Brain microvascular endothelial cell (primary cell): Measurements from ENCODE around the gene PREP.

Experiments
- DNase-seq: peaks from one replicate; pipeline ENCODE4 v3.0.0-alpha.2; 2020
- H3K27ac ChIP-seq: fragments of 250-450 bp; sonication (Bioruptor Pico); 2 replicates; pipeline ENCODE4 v1.5.1; 2020; ENCODE audit warnings: mild to moderate bottlenecking, moderate library complexity
- H3K27me3 ChIP-seq: fragments of 250-450 bp; sonication (Bioruptor Pico); replicated peaks from 2 replicates; pipeline ENCODE4 v1.5.1; 2020; ENCODE audit warnings: mild to moderate bottlenecking
- H3K36me3 ChIP-seq: fragments of 250-450 bp; sonication (Bioruptor Pico); replicated peaks from 2 replicates; pipeline ENCODE4 v1.5.1; 2020; ENCODE audit warnings: mild to moderate bottlenecking
- H3K4me3 ChIP-seq: 2 replicates; pipeline ENCODE4 v1.5.1; 2011; ENCODE audit warnings: low read depth, mild to moderate bottlenecking, control low read depth, low read length, moderate library complexity
- in situ Hi-C: cut with HindIII; loops from 2 replicates; pipeline ENCODE4 v1.10.0; 2017; ENCODE audit warnings: low sequenced_read_pairs, low pct_ligation_motif_present
- TF ChIP-seq, protein P1 (sequence below): IDR thresholded peaks from 2 replicates; pipeline ENCODE4 v1.5.1; 2011; ENCODE audit warnings: low read depth, mild to moderate bottlenecking, moderate library complexity, low read length, control low read depth, inconsistent platforms; ENCODE audit errors: missing control alignments

The PREP gene

DNA sequence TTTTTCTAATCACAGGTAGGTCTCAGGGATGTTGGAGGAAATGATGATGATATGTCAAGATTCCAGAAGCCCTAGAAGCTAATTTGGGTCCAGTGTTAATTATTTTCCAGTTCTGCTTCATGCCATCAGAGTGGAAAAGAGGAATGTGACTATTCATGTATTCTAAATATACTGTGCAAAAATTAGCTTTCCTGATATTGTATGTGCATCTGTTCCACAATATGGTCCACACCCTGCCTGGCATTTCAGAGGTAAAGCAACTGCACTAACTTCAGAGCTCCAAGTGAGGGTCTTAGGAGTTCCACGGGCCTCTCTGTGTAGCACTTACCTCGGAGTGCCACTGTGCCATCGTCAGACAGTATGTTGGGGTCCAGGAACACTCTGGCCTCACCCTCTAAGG is 27.1 kb downstream of the PREP start:
- in situ Hi-C loops, result loop anchor here (25.0 kb wide), 1 partner anchor 263 kb away; no protein-coding TSS in a partner anchor
- Histone ChIP-seq H3K4me3 (no peak overlapping the region), H3K27me3 (no peaks in the 10 kb centered on the region), H3K27ac (no peak overlapping the region), H3K36me3 (peaks cover 4% of the 10 kb centered on the region)
- TF ChIP-seq, protein P1, sequence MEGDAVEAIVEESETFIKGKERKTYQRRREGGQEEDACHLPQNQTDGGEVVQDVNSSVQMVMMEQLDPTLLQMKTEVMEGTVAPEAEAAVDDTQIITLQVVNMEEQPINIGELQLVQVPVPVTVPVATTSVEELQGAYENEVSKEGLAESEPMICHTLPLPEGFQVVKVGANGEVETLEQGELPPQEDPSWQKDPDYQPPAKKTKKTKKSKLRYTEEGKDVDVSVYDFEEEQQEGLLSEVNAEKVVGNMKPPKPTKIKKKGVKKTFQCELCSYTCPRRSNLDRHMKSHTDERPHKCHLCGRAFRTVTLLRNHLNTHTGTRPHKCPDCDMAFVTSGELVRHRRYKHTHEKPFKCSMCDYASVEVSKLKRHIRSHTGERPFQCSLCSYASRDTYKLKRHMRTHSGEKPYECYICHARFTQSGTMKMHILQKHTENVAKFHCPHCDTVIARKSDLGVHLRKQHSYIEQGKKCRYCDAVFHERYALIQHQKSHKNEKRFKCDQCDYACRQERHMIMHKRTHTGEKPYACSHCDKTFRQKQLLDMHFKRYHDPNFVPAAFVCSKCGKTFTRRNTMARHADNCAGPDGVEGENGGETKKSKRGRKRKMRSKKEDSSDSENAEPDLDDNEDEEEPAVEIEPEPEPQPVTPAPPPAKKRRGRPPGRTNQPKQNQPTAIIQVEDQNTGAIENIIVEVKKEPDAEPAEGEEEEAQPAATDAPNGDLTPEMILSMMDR, result no peak
- no peak for DNase-seq

DNA sequence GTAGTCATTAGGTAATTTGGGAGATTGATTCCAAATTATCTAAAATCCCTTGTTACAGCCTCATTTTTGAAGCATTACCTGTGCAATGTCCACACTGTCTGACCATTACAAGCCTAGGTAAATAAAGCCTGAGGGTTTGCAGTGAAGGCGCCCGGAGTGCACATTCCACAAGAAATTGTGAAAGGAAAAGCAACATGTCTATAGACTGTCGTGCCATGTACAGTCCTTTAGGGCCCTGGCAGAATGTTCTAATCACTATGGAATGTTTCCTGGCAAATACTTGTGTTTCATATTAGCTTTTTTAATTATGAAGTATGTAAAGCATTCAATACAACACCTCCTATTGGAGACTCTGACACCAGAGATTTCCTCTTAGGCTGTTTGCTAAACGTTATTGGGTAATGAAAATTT is 28.9 kb downstream of the PREP start:
- TF ChIP-seq, protein P1, result no peak
- DNase-seq, result peak; percentile 59
- in situ Hi-C loops, result no loop called here
- Histone ChIP-seq H3K36me3 (peaks cover 4% of the 10 kb centered on the region), H3K4me3 (no peak overlapping the region), H3K27ac (no peak overlapping the region), H3K27me3 (no peaks in the 10 kb centered on the region)

DNA sequence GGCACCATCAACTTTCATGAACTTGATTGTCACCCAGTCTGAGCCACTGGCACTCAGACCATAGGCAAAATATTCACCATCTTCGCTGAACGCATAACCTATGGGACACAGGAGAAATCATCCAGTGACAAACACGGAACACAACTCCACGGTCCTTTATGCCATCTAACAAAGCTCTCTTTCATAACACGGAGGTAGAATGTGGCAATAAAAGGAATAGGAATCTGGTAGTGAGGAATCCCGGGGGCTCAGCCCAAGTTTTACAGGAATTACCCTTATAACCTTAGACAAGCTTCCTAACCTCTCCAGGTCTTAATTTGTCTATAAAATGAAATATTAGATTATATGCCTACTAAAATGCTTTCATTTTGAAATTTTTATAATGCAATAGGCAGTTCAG is 29.4 kb downstream of the PREP start:
- Histone ChIP-seq H3K4me3 (no peak overlapping the region), H3K36me3 (peaks cover 4% of the 10 kb centered on the region), H3K27me3 (no peaks in the 10 kb centered on the region), H3K27ac (no peak overlapping the region)
- DNase-seq, result no peak
- in situ Hi-C loops, result no loop called here
- TF ChIP-seq, protein P1, result no peak

DNA sequence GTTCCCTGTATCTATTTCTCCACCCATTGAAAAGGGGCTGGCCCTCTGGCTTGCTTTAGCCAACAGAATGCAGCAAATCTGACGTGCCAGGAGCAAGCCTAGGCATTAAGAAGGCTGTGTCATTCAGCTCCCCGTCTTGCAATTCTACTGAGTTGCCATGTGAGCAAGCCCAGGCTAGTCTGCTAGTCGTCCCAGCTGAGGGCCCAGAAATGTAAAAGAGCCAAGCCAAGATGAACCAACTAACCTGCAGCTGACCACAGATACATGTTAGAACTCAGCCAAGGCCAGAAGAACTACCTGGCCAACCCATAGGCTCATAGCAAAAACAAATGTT is 30.1 kb downstream of the PREP start:
- Histone ChIP-seq H3K4me3 (no peak overlapping the region), H3K36me3 (peaks cover 4% of the 10 kb centered on the region), H3K27ac (no peak overlapping the region), H3K27me3 (no peaks in the 10 kb centered on the region)
- DNase-seq, result no peak
- TF ChIP-seq, protein P1, result no peak
- in situ Hi-C loops, result no loop called here

DNA sequence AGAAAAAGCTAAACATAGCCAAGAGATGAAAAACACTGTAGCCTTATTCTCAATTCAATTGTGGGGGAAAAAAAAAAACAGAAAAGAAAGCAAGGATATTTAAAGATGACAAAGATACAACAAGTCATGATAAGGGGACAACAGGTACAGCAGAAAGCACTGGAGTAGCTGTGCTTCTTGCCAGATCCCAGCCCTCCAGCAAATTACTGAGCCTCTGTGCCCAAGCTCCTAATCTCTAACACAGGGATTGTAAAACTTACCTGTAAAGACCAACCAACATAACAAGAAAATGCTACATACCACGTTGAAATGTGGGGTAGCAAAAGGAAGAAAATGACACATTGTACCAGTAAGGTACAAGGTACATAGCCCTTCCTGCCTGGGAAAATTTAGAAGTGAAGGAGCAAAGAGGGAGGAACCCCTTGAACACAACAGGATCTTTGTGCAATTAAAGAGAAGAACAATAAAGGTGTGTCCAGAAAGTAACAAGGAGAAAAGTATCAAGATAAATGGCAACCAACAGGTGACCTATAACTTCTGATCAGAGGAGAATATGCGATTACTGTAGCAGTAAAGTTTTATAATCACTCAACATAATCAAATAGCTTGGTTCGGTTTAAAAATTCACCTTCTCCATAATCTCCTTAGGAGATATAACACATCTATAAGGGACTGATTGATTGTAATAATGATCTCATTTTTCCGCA is 30.6 kb downstream of the PREP start:
- TF ChIP-seq, protein P1, result no peak
- no peak for DNase-seq
- H3K27me3 ChIP-seq, result no peaks in the 10 kb centered on the region
- no peak overlapping the region for H3K4me3 ChIP-seq
- H3K36me3 ChIP-seq, result peaks cover 4% of the 10 kb centered on the region
- H3K27ac ChIP-seq, result no peak overlapping the region
- in situ Hi-C loops, result no loop called here

DNA sequence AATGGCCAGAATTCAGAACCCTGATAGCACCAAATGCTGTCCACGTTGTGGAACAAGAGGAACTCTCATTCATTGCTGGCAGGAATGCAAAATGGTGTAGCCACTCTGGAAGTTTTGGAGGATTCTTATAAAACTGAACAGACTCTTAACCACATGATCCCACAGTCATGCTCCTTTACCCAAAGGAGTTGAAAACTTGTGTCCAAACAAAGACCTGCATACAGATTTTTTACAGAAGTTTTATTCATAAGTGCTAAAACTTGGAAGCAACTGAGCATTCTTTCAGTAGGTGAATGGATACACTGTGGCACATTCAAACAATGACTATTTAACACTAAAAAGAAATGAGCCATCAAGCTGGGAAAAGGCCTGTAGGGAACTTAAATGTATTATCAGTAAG is 32.5 kb downstream of the PREP start:
- TF ChIP-seq, protein P1, result no peak
- Histone ChIP-seq H3K27ac (no peak overlapping the region), H3K36me3 (peaks cover 4% of the 10 kb centered on the region), H3K27me3 (no peaks in the 10 kb centered on the region), H3K4me3 (no peak overlapping the region)
- in situ Hi-C loops, result no loop called here
- DNase-seq, result no peak
